Effector CD4-positive, alpha-beta T cell (primary cell): ENCODE measurements around the gene CEBPG.

Experiments used
- DNase-seq: peaks from one replicate; pipeline ENCODE4 v3.0.0-alpha.2; 2020

The CEBPG gene

GRCh38 chr19:33382982-33383381, 9.5 kb downstream of the CEBPG start:
- no peak for DNase-seq

GRCh38 chr19:33383720-33384292, 10.3 kb downstream of the CEBPG start:
- DNase-seq, result no peak

- no peak for DNase-seq
Measured at GRCh38 chr19:33384983-33385382, 11.5 kb downstream of the CEBPG start.

- no peak for DNase-seq
Measured at GRCh38 chr19:33385956-33386355, 12.4 kb downstream of the CEBPG start.

- DNase-seq, result no peak
Measured at GRCh38 chr19:33386361-33386858, 12.9 kb downstream of the CEBPG start.

DNA sequence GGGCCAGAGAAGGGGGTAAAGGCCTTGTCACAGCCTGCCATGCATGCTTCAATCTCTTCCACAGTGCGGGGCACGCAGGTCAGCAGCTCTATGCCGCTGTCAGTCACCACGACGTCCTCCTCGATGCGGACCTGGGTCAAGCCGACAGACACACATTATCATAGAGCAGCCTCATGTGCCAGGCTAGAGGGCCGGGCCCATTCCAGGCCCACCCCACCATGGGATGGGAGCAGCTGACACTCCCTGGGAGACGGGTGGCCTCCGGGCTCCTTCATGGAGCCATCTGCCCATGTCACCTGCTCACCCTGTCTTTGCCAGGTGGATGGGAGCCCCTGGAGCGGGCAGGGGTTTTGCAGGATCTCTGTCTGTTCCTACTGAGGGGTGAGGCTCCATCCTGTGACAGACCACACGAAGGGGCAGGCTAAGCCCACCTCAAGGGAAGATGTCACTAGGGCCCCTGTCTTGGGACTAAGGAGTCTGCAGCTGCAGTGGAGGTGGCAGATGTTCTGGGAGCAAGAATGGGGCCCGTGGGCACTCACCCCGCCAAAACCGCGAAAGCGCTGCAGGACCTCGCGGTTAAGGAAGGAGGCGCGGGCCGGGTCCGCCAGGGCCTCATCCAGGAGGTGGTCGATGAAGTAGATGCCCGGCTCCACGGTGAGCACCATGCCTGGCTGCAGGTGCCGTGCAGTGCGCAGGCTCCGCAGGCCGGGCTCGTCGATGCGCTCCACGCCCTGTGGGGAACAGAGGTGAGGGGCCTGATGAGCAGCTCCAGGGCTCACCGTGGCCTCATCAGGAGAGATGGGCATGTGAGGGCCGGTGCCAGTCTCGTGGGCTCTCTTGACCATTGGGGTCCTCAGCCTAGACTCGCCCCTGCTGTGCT, 14.1 kb downstream of the CEBPG start:
- DNase-seq, result no peak

DNA sequence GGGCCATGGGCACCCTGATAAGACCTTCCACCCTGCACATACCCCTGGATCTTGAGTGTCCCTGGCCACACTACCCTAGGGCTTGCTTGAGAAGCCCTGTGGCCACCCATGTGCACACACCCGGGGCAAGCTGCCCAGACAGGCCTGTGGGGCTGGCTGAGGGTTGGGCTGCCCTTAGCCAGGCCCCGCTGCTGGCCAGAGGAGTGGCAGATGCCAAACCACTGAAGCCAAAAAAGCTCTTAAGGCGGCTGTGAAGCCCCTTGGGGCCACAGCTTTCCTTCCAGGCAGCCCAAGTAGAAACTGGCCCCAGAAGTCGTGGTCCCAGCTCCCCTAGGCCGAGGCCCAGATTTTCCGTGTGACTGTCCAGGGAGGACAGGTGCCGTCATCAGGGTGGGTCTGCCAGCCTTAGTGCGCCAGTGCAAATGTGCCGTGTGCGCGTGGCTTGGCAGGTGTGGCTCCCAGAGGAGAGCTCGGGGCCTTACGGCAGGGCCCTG, 14.8 kb downstream of the CEBPG start:
- no peak for DNase-seq

DNA sequence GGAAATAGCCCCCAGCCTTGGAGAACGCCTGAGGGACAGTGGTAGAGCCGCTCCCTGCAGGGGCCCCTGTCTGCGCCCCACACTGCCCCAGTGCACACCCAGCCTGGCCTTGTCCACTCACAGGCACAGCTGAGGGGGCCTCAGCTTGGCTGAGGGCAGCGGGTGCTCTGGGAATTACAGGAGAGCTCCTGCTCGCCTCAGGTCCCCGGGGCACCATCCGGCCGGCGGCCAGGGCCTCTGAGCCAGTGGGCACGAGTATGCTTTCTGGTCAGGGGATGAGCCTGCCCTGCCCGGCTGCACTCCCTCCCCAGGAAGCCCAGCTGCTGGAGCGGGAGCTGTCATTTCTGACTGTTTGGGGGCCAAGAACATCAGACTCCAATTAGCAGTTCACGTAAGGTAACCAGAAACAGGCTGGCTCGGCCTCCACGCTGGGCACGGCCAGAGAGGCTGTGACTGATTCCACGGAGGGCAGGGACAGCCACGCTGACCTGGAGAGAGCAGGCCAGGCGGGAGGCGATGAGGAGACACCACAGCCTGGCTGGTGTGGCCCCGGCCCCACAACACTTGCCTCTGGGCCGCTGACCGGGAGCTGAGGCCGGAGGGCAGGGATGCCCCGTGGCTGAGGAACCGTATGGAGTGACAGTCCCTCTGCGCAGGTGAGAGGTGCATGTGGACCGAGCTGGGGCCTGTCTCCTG, 15.4 kb downstream of the CEBPG start:
- no peak for DNase-seq

DNA sequence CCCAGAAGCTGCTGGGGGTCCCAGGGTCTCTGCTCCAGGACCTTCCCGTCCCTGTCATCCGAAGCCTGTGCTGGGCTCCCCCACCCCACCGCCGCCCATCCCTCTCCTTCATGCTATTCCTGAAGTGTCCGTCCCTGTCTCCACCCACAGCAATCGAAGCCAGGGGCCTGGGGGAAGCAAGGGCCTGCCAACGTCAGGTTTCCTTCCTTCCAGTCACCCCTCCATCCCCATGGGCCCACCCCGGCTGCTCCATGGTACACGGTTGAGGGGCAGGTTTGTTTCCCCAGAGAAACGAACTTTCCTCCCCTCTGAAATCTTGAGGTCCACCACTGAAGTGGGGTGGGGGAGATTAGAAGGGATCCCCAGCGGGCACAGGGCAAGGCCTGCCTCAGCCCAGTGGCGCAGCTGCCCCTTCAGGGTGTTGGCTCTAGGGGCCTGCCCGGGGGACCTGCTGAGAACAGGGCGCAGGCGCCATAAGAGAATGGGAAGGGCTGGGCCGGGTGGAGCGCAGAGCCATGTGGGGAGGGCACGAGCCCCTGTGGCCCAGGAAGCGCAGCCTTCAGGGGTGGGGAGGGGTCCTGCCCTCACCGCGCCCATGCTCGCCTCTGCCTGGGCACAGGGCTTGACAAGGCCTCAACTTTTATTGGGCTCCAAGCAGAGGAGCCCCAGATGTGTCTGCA, 16.1 kb downstream of the CEBPG start:
- DNase-seq, result no peak

DNA sequence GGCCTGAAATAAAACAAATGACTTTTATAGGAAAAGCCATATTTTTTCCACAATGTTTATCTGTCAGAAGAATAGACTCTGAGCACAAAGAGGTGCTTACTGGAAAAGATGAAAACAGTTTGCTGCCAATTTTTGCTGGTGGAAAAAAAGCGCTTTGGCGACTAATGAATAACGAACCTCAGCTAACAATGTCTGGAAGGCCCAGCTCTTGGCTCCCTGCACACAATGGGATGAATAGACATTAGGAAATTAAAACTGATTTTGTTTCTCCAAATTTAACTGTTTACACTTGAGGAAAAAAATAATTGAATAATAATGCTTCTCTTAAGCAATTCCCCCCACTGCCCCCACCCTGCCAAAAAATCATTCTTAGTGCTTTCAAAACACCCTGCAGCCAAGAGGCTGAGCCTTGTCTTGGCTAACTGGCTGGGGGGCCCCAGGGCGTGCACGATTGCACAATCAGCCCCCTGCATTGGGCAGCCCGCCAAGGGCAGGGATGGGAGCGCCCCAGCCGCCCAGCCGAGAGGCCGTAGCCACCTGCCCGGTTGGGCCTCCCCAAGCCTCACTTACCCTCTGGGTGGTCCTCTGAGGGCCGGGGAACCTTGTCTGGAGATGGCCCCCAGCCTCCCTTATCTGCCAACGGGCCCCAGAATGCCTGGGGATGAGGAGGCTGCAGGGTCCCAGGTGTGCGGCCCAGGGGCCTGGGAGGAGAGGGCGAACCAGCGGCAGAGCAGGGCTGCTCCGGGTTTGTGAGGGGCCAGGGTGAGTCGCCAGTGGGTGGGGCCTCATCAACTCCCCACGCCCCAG, 16.8 kb downstream of the CEBPG start:
- no peak for DNase-seq

GRCh38 chr19:33390908-33391630, 17.6 kb downstream of the CEBPG start:
- DNase-seq, result no peak

GRCh38 chr19:33391631-33392249, 18.2 kb downstream of the CEBPG start:
- DNase-seq, result no peak

- DNase-seq, result no peak
Measured at GRCh38 chr19:33392341-33393285, 19.1 kb downstream of the CEBPG start.

- DNase-seq, result no peak
Measured at GRCh38 chr19:33393286-33394005, 19.9 kb downstream of the CEBPG start.

DNA sequence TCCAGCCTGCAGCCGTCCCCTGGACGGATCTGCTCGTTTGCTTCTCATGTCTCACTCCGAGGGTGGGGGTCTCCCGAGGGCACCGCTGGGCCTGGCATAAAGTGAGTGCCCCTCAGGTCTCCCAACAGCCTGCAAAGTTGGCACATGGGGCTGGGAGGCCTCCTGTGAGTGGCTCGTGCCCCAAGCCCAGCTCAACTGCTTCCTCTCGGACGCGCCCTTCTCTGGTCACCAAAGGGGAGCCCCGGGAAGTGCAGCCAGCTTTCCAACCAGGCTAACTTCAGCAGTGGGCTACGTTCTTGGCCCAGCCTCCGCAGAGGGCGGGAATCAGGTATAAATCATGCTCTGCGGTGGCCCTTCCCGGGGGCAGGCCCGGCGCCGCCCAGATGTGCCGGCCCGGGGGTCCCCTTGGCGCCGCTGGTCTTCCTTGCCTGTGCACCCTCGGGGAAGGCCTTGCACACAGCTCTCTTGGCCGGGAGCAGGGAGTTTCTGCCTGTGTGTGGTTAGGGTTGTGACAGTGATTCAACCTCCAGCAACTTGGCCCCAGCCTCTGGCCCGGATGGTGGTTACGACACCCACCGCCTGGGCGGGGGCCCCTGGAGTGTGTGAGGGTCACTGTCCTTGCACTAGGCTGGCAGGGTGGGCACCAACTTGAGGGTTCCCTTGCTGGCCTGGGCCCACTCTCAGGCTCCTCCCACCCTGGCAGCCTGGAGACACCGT, 20.7 kb downstream of the CEBPG start:
- no peak for DNase-seq

- DNase-seq, result no peak
Measured at GRCh38 chr19:33394723-33395560, 21.4 kb downstream of the CEBPG start.
